ENCODE data around the gene PSMC3. TPM values are rescaled to one million over a fixed set of nuclear protein-coding genes. Genes with fewer than 3 reads are reported as not detected.
A peak's percentile ranks its signal among the peaks of the same experiment; 100 is the strongest.

PSMC3 gene
- polyA plus RNA-seq, 3 donors: 44.1 to 97.4 (median 89.5) TPM

GRCh38 chr11:47391711-47392432, 34.4 kb downstream of the PSMC3 start:
- Histone ChIP-seq H3K79me2 (ENCODE audit: insufficient read depth, low read length) (peaks cover 86% of the 10 kb centered on the region), H3K9ac (ENCODE audit: insufficient read depth, low read length, poor library complexity, severe bottlenecking) (peak overlapping the region; percentile 99), H3K36me3 (replicated peaks in 1 of 2; ENCODE audit: control insufficient read depth in 1 of 2, insufficient read depth in 2 of 2, low read length in 2 of 2) (peaks cover 0 to 8% of the 10 kb centered on the region in 2 donors), H4K20me1 (ENCODE audit: insufficient read depth, low read length) (no peaks in the 10 kb centered on the region), H3K4me1 (ENCODE audit: control insufficient read depth in 1 of 2, insufficient read depth in 2 of 2, low read length in 2 of 2) (peaks cover 94 to 96% of the 10 kb centered on the region in 2 donors), H2AFZ (ENCODE audit: insufficient read depth, low read depth, low read length, poor library complexity, severe bottlenecking) (no peak overlapping the region), H3K4me2 (replicated peaks; ENCODE audit: extremely low read depth, low read length, poor library complexity, severe bottlenecking) (peak overlapping the region; percentile 79), H3K27ac (ENCODE audit: low read depth in 1 of 2, low read length in 2 of 2) (peak overlapping the region; percentile 98 to 100), H3K27me3 (ENCODE audit: control insufficient read depth in 2 of 2, insufficient read depth in 2 of 2, low read length in 2 of 2) (no peaks in the 10 kb centered on the region), H3K4me3 (replicated peaks in 1 of 3; ENCODE audit: low read depth in 2 of 3, low read length in 3 of 3) (peak overlapping the region in 1 of 3 experiments; percentile 65), H3K9me3 (replicated peaks in 1 of 2; ENCODE audit: control insufficient read depth in 1 of 2, insufficient read depth in 1 of 2, low read length in 2 of 2) (no peaks in the 10 kb centered on the region)
- Mint-ChIP-seq H3K4me1 (peaks cover 83% of the 10 kb centered on the region), H3K36me3 (peaks cover 20 to 59% of the 10 kb centered on the region in 2 donors), H3K4me3 (peak overlapping the region; percentile 62 to 64), H3K9me3 (peaks cover 0 to 2% (median 0%) of the 10 kb centered on the region in 7 donors), H3K27ac (peak overlapping the region; percentile 99 to 100 (median 100)), H3K27me3 (ENCODE audit: low read depth in 3 of 3) (peaks cover 0 to 3% (median 0%) of the 10 kb centered on the region in 3 donors)
- DNase-seq: peak in 1 of 3 donors; percentile 24
- intact Hi-C loops (cut with micrococcal nuclease): no loop called here
- 66% methylated on average over 13 of the region's 16 CpGs for WGBS (ENCODE audit: insufficient coverage)
- no peak for TF ChIP-seq CTCF (IDR thresholded peaks at IDR 0.05)

- DNase-seq: peak; percentile 96 to 98 (median 98)
- peak overlapping the region; percentile 62 to 64 for H3K4me3 Mint-ChIP-seq
- no peak for TF ChIP-seq CTCF (IDR thresholded peaks at IDR 0.05)
- Histone ChIP-seq H3K27me3 (ENCODE audit: control insufficient read depth in 2 of 2, insufficient read depth in 2 of 2, low read length in 2 of 2) (no peaks in the 10 kb centered on the region), H3K4me1 (ENCODE audit: control insufficient read depth in 1 of 2, insufficient read depth in 2 of 2, low read length in 2 of 2) (peaks cover 97 to 98% of the 10 kb centered on the region in 2 donors), H3K79me2 (ENCODE audit: insufficient read depth, low read length) (peaks cover 91% of the 10 kb centered on the region), H3K27ac (ENCODE audit: low read depth in 1 of 2, low read length in 2 of 2) (peak overlapping the region; percentile 98 to 100), H2AFZ (ENCODE audit: insufficient read depth, low read depth, low read length, poor library complexity, severe bottlenecking) (no peak overlapping the region), H4K20me1 (ENCODE audit: insufficient read depth, low read length) (no peaks in the 10 kb centered on the region), H3K36me3 (replicated peaks in 1 of 2; ENCODE audit: control insufficient read depth in 1 of 2, insufficient read depth in 2 of 2, low read length in 2 of 2) (peaks cover 0 to 8% of the 10 kb centered on the region in 2 donors), H3K4me3 (replicated peaks in 1 of 3; ENCODE audit: low read depth in 2 of 3, low read length in 3 of 3) (peak overlapping the region in 2 of 3 experiments; percentile 4 to 65), H3K9ac (ENCODE audit: insufficient read depth, low read length, poor library complexity, severe bottlenecking) (peak overlapping the region; percentile 99), H3K4me2 (replicated peaks; ENCODE audit: extremely low read depth, low read length, poor library complexity, severe bottlenecking) (peak overlapping the region; percentile 79), H3K9me3 (replicated peaks in 1 of 2; ENCODE audit: control insufficient read depth in 1 of 2, insufficient read depth in 1 of 2, low read length in 2 of 2) (no peaks in the 10 kb centered on the region)
- H3K27ac Mint-ChIP-seq: peak overlapping the region; percentile 99 to 100 (median 100)
- peaks cover 83% of the 10 kb centered on the region for H3K4me1 Mint-ChIP-seq
- WGBS (ENCODE audit: insufficient coverage): 1% methylated on average over 11 of the region's 11 CpGs
- intact Hi-C loops (cut with micrococcal nuclease): no loop called here
- peaks cover 0 to 3% (median 0%) of the 10 kb centered on the region in 3 donors for H3K27me3 Mint-ChIP-seq (ENCODE audit: low read depth in 3 of 3)
- H3K9me3 Mint-ChIP-seq: peaks cover 0 to 2% (median 0%) of the 10 kb centered on the region in 7 donors
- H3K36me3 Mint-ChIP-seq: peaks cover 20 to 62% of the 10 kb centered on the region in 2 donors
These were observed 35.1 kb downstream of the PSMC3 start for GRCh38 chr11:47391077-47391583.
